ENCODE measurements around the gene TPPP.
"Not testable (repeated sequence)": the region's sequence is repeated elsewhere in the genome, so short reads cannot be mapped to it uniquely, and the experiment has no call there.

Gene TPPP

GRCh38 chr5:628351-629205 lies 64.6 kb downstream of the TPPP start:
- not testable (repeated sequence) for DNase-seq (ENCODE audit: extremely low read depth in 1 of 2, low read depth in 1 of 2)

- DNase-seq (ENCODE audit: extremely low read depth in 1 of 2, low read depth in 1 of 2): no peak
Observed at GRCh38 chr5:627840-628239, 65.3 kb downstream of the TPPP start.

DNA sequence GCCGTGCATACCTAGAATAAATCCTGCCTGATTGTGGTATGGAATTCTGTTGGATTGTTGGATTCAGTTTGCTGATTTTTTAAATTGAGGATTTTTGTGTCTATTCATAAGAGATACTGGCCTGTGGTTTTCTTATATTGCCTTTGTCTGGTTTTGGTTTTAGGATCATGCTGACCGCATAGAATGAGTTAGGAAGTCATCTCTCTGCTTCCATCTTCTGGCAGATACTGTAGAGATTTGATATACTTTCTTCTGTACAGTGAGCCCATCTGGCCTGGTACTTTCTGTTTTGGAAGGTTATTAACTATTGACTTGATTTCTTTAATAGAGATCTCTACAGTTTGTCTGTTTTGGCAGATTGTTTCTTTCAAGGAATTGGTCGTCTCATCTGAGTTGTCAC lies 66.3 kb downstream of the TPPP start:
- no peak for DNase-seq (ENCODE audit: extremely low read depth in 1 of 2, low read depth in 1 of 2)

GRCh38 chr5:625516-625915 lies 67.6 kb downstream of the TPPP start:
- DNase-seq (ENCODE audit: extremely low read depth in 1 of 2, low read depth in 1 of 2): no peak

- no peak for DNase-seq (ENCODE audit: extremely low read depth in 1 of 2, low read depth in 1 of 2)
Observed at GRCh38 chr5:624951-625230, 68.3 kb downstream of the TPPP start.

DNA sequence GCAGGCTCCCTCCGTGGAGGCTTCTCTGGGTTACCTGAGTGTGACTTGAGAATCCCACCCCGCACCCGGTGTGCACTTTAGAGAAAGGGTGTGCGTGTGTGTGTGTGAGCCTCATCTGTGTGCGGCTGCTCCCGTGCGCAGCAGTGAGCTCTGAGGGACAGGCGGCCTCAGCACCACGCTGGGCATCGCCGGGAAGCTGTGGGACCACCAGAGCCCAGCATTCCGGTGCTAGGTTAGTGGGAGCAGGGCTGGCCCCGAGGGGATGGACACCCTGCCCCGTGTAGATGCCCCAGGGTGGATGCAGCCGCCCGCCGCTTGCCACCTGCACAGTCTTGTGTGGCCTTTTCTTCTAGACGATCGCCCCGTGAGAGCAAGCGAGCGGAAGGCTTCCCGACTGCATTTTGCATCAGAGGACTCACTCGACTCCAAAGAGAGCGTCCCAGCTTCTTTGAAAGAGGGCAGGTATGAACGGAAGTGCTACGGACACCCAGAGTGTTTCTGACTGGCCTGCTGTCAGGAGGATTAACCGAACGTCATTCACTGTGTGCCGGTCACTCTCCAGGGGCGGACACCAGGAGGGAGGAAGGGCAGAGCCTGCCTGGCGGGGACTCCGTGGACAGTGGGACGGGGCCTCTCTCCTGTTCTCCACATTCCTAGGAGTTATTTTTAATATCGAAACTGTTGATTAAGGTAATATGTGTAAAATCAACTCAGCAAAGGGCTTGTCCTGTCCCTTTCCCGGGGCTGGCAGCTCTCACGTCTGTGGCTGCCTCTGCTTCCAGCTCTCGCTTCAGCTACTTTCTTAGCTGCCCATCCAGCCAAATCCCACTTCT lies 68.8 kb downstream of the TPPP start:
- no peak for DNase-seq (ENCODE audit: extremely low read depth in 1 of 2, low read depth in 1 of 2)

DNA sequence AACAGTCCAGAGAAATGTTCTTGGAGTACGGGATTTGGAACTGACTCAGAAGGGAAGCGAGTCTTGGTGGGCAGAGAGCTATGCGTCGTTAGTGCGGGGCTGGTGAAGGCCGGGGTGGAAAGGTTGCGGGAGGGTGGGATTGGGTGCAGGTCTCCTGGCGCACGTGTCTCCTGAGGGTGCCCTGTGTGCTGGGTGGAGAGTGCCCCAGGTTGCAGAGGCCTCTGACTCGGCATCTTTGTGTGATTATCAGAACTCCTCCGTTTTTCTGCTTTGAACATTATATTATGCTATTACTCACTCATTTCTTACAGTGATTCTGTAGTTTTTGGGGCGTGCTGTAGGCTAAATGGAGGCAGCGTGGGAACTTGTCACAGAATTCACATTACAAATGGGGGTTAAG lies 69.6 kb downstream of the TPPP start:
- no peak for DNase-seq (ENCODE audit: extremely low read depth in 1 of 2, low read depth in 1 of 2)

- no peak for DNase-seq (ENCODE audit: extremely low read depth in 1 of 2, low read depth in 1 of 2)
Observed at GRCh38 chr5:622946-623522, 70.1 kb downstream of the TPPP start.

DNA sequence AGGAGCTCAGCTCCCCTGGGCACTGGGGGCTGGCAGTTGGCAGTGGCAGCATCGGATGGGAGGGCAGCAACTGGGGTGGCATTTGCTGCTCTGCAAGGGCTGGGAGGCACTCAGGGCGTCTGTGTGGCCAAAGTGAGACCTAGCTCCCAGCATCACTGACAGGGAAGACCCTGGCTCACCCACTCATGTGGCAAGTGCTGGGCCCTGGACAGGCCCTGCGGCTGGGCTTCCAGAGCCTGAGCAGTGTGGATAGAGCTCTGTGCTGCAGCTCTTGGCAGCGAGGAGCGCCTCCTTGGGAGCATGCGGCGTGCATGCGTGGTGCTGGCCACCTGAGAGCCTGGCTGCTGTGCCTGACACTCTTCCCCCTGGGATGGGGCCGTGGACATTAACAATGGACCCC lies 70.8 kb downstream of the TPPP start:
- DNase-seq (ENCODE audit: extremely low read depth in 1 of 2, low read depth in 1 of 2): no peak

DNA sequence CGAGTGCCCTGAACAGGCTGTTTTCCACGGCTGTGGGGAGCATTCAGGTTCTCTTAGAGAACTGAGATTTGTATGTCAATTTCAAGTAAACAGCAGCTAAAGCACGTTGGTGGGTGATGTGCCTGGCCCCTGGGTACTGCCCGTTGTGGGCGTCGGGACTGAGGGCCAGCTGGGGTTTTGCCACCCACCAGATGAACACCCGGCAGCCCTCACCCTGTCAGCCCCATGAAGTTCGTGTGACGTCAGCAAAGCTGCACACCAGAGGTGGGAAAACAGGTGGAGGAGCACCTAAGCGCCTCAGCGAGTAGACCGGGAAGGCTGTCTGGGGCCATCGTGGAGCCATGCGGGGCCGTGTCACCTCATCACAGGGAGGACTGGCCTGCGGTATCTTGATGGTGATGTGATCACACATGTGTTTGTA lies 71.8 kb downstream of the TPPP start:
- DNase-seq (ENCODE audit: extremely low read depth in 1 of 2, low read depth in 1 of 2): no peak

GRCh38 chr5:620586-621180 lies 72.5 kb downstream of the TPPP start:
- DNase-seq (ENCODE audit: extremely low read depth in 1 of 2, low read depth in 1 of 2): no peak

DNA sequence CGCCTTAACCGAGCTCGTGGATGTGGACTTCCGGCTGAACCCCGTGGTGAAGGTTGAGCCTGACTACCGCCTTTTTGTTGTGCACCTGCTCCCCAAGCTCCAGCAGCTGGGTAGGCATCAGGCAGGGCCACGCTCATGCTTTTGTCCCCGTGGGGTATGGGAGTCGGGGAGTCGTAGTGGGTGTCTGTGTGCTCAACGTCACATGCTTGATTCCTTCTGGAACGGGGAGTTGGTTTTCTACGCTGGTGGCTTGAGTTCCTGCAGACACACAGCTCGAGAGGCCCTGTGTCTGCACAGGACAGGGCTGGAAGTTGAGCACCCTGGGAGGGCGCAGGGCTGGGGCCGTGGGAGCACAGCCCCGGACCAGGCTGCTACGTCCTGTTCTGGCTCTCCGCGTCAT lies 73.0 kb downstream of the TPPP start:
- DNase-seq (ENCODE audit: extremely low read depth in 1 of 2, low read depth in 1 of 2): no peak

GRCh38 chr5:619444-619843 lies 73.7 kb downstream of the TPPP start:
- DNase-seq (ENCODE audit: extremely low read depth in 1 of 2, low read depth in 1 of 2): no peak

DNA sequence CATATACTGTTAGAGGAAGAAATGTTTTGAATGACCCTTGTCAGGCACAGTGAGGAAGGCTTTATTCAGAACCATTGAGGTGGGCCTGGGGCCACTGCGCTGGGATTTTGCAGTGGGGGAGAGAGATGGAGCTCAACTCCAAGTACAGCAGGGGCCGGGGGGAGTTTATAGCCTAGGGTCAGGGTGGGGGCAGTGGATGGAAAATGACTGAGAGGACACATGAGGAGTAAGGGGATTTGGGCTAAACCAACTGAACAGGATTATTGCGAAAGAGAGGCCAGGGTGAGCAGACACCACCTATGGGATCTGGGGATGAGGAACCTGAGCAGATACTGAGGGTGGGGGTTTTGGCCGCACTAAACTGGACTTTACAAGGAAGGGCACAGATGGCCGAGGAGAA lies 74.7 kb downstream of the TPPP start:
- DNase-seq (ENCODE audit: extremely low read depth in 1 of 2, low read depth in 1 of 2): no peak

GRCh38 chr5:617896-618295 lies 75.3 kb downstream of the TPPP start:
- DNase-seq (ENCODE audit: extremely low read depth in 1 of 2, low read depth in 1 of 2): no peak

DNA sequence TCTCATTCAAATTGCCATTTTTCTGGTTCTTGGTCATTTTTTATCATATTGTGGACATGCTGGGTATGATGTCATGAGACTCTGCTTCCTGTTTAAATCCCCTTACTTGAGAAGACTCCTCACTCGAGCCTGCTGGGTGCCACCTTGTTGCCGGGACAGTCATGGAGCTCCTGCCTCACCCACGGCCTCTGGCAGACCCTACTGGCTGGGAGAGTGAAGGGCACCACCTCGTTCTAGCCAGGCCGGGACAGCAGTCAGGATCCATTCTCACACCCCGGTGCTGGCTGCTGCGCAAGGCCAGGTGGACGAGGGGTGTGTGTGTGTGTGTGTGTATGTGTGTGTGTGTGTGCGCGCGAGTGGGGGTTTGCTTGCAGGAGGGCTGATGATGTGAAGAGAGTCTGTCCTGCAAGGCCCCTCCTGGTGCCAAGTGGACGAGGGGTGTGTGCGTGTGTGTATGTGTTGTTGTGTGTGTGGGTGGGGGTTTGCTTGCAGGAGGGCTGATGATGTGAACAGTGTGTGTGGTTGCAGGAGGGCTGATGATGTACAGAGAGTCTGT lies 76.6 kb downstream of the TPPP start:
- DNase-seq (ENCODE audit: extremely low read depth in 1 of 2, low read depth in 1 of 2): no peak

DNA sequence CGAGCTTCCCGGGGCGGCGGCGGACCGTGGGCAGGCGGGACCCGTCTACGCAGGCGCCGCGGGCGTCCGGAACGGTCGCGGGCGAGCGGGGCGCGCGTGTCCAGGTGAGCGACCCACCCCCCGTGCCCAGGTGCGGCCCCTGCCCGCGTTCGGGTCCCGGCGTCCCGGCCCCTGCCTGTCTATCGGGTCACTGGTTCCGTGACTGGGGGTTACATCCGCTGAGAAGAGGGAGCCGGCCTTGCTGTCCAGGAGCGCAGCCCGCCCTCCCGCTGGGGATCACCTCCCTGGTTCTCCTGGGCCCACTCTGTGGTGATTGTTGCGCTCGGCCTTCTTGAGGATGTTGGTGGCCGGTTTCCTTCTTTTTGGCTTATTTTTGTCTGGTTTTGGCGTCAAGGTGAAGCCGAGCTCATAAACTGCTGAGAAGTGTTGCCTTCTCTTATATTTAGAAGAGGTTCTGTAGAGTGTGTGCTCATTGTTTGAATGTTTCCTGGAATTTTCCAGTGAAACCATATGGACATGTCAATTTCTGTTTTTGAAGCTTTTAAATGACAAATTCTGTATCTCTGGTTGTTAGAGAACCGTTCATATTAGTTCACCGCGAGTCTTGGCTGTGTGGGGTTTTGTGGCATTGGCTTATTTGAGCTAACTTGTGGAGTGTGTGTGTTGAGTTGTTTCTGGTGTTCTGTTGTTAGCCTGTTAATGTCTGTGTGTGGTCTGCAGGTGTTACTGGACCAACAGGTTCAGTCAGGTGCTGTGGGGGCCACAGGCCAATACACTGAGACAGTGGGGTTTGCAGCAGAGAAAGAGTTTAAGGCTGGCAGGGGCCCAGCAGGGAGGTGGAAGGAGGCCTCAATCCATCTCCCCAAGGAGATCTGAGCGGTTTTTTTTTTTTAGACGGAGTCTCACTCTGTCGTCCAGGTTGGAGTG lies 80.4 kb downstream of the TPPP start:
- DNase-seq (ENCODE audit: extremely low read depth in 1 of 2, low read depth in 1 of 2): no peak

- peak; percentile 77 to 93 for DNase-seq (ENCODE audit: extremely low read depth in 1 of 2, low read depth in 1 of 2)
Observed at GRCh38 chr5:611731-612486, 81.2 kb downstream of the TPPP start, which contains the start of gene CEP72. TSS of gene CEP72 (plus strand) at chr5:612340. CDS start at chr5:612362, 22 bp downstream.

Measured in activated CD8-positive, alpha-beta memory T cell treated with anti-CD3 and anti-CD28 coated beads for 1 hour (primary cell).